GM10847 (cell line): ENCODE results near the gene PRRT1.
A peak's percentile ranks its signal among the peaks of the same experiment; 100 is the strongest.

ENCODE experiments used
- POLR2A ChIP-seq: IDR thresholded peaks from 2 replicates; pipeline ENCODE4 v1.6.1; 2011; ENCODE audit not compliant: insufficient read length; ENCODE audit errors: extremely low read depth

The PRRT1 gene

DNA sequence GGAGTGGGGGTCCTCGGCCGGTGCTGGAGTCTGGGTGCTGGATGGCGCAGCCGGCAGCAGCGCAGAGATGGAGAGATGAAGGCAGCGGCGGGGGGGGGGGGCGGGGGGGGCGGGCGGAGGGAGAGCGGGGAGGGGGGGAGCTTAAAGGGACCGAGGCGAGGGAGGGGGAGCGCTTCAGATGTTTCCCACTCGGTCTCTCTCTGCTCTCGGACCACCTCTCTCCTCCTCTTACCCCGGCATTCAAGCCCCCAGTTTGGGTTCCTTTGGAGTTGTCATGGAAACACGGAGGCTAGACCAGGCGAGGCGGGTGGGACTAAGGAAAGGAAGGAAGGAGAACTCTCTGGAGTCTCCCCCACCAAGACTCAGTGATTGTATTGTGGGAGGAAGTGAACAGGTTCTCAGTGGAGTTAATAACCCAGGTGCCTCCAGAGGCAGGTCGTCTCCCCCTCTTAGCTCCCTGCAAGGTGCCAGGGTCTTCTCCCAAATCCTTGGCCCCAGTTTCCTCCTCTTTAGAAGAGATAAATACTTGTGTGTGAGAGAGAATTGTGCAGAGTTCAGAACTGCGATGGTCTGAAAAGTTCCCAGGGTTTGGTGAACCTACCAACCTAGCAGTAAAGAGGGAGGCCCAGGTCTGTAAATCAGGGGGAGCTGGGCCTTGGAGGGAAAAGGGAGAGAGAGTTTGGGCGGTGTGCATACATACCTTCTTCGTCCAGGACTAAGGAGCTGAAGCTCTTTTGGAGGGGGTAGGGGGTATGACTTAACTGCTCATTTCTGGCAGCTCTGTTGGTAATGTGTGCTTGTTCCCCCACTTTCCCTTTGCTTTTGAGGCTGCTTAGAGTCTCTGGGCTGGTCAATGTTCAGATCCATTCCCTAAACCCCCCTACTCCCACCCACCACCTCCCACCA lies at the start of gene PRRT1:
PRRT1 (minus strand) TSS at position 77 of the 906 bp plus-strand sequence. CDS start 112 bp downstream, outside the sequence.
- TF ChIP-seq POLR2A = no peak

DNA sequence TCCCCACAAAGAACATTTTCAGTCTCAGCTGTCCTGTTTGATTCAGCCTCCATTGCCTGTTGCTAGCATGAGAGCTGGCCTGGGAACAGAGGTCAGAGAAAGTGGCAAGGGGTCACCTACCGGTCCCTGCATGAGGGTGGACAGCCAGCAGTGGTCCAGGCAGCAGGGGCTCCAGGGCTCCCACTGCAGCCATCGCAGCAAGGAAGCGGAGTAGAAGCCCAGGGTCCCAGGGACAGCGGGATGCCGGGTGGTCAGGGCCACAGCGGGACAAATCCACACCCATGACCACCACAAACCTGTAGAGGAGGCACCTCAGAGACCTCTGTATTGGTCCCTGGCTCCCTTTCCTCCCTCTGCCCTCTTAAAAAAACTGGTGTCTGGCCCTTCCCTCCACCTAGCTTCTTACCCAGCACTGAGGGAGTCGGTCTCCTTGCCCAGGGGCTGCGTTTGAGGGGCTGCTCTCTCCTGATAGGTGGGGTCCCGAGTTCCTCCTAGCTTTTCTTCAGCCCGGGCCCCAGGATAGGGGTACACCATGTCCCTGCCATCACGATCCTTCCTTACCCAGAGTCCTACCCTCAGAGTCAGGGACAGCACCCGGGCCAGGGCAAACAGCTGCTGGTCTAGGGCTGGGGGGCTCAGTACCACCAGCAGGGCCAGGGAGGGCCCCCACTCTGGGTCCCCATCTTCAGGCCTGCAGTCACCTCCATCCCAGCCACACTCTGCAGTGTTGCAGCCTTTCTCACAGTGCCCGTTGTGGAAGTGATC lies 49.2 kb upstream of the PRRT1 start:
- no peak for TF ChIP-seq POLR2A

DNA sequence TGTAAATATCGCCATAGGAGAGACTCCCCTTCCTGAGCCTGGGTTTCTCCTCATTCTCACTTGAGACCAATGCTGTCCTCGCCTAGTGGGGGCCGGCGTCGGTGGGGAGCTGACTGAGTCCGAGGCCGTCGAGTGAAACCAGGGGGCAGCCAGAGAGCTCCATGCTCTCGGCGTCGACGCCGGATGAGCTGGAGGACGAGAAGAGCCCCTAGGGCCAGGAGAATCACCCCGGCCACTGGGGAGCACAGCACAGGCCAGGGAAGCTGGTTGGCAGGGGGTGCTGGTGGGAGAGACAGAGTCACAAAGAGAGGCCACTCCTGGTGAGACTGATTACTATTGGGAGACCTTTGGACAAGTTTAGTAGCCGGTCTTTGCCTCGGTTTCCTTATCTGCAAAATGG lies 47.1 kb upstream of the PRRT1 start:
- TF ChIP-seq POLR2A = no peak

DNA sequence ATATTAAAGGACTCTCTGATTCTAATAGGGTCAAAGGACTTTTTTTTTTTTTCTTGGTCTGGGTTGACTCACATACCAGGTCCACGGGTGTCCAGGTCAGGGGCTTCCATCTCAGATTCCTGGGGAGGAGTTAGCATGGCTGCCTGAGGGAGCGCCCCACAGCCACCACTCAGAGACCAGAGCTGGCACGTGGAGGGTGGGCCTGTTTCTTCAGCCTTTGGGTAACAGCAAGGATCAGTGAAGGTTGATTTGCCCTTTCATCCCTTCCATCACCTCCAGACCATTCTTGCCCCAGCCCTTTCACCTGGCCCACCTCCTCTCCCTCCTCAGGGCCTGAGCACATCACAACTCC lies 46.6 kb upstream of the PRRT1 start:
- no peak for TF ChIP-seq POLR2A

DNA sequence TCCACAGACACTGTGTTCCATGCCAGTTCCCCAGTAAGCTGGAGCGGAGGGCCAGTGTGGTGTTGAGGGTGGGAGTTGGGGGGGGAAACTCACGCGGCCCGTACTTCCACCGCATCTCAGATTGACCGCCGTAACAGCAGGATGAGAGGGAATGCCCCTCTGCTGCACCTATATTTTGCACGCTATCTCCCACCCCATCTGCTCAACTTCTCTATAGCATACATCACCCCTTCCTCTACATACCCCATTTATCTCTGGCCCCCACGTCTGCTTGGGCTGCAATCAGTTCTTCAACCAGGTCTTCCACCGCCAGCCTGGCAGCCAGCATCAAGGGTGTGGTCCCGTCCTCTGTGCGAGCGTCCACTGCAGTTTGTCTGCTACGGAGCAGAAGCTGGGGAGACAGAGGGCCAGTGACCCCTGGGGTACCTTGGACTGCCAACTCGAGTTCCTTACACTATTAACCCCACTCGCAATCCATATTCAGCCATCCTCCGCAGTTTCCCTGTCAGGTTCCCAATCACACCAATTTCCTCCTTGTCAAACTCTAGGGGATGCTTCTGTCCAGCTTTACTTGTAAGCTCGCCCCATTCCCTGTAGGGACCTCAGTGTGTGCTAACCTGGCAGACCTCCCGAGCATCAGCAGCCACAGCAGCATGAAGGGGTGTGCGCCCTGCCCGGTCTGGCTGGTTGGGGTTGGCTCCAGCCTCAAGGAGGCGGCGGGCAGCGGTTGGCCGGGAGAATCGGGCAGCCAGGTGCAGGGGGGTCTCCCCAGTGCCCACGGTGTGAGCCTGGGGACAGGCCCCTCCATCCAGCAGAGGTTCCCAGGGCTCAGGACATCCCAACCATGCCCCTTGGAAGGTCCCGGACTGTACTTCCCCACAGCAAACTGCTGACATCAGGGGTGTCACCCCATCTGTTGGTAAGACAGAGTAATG lies 45.2 kb upstream of the PRRT1 start:
- no peak for TF ChIP-seq POLR2A

DNA sequence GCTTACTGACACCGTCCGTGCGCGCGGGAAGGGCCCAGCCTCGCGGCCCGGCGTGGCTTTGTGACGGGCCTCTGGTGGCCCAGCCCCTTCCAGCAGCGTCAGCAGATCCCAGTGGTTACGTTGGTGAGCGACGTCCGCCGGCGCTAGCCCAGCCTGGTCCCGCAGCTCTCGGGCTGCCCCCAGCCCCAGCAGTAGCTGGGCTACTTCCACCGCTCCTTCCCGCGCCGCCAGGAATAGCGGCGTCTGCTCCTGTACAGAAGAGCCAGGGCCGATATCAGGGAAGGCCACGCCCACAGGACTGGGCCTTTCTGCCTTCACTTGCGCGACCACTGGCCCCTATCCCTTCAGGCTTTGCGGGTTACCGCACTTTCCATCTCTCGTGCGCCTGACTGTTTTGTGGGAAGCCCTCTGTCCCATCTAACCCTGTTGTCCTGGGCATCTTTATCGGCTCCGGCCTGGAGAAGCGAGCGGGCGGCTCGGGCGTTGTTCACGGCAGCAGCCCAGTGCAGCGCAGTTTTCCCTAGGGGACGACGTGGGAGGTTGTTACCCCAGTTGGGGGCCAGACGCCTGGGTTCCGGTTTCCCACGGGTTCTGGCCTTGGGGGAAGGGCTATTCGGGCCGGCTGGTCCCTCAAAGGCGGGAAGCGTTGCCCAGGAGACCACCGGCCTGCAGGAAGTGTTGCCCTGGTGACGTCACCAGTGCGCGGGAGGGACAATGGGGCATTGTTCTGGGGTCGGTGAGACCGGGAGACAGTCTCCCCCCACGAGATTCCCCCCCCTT lies 44.4 kb upstream of the PRRT1 start:
- TF ChIP-seq POLR2A = peak; percentile 88

DNA sequence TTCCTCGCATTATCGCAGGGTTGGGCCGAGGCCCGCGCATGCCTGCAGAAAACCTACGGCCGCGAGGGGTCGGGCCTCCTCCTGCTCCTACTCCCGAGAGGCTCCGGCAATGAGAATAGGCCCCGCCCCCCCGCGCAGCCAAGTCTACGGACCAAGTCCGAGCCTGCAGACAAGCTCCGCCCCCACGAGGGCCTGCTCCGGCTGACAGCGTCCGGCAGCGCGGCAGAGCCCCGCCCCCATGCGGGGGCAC lies 43.8 kb upstream of the PRRT1 start:
- no peak for TF ChIP-seq POLR2A

DNA sequence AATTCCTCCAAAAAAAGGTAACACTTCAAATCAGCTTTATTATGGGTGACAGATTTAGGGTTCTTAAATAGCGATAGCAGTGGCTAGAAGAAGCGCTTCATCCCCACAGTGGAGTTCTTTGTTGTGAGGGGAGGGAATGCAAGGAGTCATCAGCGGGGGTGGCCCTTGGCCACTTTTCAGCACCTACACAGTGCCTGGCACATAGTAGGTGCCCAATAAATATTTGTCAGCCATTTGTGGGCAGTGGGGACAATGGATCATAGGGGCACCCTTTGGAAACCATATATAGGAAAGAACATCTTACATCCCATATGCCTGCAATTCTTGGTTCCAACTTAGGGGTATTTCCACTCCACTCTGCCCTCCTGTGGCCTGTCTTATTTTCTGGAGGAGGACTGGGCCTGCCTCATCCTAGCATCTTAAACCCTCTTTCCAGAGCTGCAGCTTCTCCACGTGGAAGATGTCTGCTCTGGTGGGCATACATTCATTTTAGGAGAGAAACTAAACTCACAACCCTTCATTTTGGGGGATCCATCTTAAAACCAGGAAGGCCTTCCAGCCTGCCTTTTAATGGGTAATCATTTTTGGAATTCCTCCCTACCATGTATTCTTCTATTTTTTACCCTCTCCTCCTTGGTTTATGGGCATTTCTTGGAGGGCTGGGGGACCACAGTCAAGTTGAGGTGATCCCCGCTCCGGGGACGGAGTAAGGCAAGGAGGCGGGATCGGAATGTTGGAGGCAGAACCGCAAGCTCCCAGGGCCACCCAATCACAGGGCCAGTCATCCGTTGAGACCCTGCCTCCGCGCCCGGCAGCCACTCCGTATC lies 43.3 kb upstream of the PRRT1 start:
- peak; percentile 48 for TF ChIP-seq POLR2A

DNA sequence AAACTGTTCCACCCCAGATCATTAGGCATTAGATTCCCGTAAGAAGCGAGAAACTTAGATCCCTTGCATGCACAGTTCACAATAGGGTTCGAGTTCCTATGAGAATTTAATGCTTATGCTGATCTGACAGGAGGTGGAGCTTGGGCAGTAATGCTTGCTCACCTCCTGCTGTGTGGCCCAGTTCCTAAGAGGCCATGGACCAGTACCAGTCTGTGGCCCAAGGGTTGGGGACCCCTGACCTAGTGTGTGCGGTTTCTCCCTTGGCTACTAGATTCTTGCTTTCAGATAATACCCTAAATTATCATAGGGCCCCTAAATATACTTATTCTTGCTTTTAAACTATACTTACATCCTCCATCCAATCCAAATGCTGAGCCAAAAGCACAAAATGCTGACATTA lies 42.6 kb upstream of the PRRT1 start:
- no peak for TF ChIP-seq POLR2A

DNA sequence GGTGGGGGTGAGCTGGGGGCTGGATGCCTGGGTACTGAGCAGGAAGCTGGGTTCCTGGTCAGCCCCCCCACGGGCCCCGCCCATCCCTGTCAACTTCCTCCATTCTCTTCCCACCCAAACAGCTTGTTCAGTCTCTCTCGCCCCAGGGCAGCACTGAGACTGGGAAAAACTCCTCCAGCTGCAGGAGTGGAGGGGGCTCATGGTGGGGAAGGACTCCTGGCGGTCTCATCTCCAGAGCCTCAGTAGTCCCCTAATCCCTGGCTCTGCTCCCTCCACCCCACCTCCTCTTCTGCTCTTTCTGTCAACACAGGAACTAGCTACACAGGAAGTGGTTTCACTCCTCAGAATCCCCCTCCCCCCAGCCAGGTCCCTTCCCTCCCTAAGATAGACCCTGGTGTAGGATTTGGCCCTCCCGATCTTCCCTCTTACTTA lies 40.9 kb upstream of the PRRT1 start, which contains the start of gene GPSM3:
GPSM3 (minus strand) TSS at position 36 of the 432 bp plus-strand sequence. CDS start 130 bp downstream, outside the sequence.
- TF ChIP-seq POLR2A = peak; percentile 26

DNA sequence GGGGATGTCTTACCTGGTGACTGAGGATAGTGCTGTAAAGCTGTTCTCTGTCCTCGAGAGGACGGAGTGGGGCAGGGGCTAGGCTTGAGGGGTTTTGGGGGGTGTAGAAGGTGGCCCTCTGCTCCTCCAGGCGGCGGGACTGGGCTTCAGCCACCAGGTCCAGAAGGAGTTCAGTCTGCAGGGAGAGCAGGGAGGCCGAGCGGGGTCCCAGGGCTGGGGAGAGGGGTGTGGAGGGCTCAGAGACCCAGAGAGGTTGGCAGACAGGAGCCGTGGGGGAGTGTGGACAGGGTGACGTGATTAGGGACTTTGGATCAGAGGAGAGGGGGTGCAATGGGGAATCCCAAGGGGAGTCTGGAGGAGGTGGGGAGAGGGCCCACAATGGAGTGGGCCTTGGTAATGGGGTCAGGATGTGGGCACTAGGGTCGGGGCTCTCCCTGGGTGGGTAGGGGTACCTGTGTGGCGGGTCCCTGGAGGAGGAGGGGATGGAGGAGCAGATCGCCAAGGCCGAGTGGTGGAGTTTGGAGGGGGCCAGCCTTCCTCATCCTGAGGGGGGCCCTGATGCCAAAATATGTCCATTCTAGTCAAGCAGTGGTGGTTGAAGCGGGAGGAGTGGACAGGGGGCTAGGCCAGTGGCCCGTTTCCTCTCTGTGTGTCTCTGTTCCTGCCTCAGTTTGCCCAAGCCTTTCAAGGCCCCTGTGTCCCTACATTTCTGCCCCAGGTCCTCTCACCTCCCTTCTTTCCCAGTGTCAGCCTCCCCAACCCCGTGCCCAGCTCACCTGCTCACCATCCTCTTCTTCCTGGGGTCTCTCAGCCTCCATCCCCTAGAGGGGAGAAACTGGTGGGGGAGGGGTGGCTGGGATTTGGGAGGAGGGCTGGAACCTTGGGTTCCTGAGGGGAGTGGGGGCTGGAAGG lies 40.2 kb upstream of the PRRT1 start:
- no peak for TF ChIP-seq POLR2A

DNA sequence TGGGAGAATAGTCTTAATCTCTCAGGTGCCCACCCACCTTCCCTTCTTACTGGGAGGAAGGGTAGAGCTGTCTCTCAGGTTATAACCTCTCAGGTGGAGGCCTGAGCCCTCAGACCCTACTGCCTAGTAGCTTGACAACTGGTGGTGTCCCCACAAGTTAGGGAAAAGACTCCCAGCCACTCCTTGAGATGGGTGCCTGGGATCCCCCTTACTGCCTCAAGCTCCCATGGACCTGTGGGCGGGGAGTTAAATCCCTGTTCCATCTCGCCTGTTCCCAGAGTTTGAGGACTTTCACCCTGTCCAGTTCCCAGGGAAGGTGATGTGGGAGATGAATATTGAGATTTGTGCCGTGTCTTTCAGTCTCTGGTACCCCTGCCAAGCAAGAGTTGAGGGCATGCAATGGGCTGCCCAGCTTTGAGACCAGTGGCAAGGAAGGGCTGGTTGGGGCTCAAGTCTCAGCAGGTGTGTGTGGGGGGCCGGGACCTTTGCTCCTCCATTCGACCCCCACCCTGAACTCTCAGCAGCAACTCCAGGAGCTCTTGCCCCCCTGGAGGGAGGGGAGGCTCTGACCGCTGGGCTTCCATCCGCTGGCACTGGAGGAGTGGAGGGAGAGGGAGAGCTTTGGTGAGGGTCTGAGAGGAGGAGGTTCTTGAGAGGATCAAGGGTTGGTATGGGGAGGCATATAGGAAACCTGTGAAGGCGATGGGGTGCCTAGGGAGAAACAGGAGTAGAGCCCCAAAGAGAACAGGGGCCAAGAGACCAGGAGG lies 39.4 kb upstream of the PRRT1 start:
- TF ChIP-seq POLR2A = no peak
